Kasumi-1 (cell line): ENCODE results near the gene R3HDM2.

ENCODE experiments used
- DNase-seq, 2 experiments: peaks; one replicate each; lab custom pipeline; 2025; lab: John Stamatoyannopoulos, UW

The R3HDM2 gene

GRCh38 chr12:57266681-57267080, 164.2 kb downstream of the R3HDM2 start:
- DNase-seq, result no peak

DNA sequence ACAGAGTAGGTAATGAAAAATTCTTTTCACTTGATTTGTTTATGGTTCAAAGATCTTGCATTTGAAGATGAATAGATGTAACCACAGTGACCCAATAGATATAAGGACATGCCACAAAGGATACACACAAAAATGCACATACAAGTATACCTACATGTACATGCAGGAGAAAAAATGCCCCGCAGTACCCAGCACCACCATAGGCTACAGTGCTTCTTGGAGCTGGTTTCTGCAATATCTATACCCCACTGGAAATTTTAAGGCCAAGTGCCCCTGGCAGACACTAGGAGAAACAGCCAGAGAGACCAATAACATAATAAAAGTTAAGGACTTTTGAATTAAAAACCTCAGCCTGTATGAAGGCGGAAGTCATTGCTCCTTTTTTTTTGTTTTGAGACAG, 167.7 kb downstream of the R3HDM2 start:
- DNase-seq, result no peak

- DNase-seq, result no peak
These were observed 168.6 kb downstream of the R3HDM2 start for GRCh38 chr12:57262126-57262822.

GRCh38 chr12:57261428-57261865, 169.4 kb downstream of the R3HDM2 start:
- no peak for DNase-seq

GRCh38 chr12:57260366-57260765, 170.5 kb downstream of the R3HDM2 start:
- DNase-seq, result no peak

DNA sequence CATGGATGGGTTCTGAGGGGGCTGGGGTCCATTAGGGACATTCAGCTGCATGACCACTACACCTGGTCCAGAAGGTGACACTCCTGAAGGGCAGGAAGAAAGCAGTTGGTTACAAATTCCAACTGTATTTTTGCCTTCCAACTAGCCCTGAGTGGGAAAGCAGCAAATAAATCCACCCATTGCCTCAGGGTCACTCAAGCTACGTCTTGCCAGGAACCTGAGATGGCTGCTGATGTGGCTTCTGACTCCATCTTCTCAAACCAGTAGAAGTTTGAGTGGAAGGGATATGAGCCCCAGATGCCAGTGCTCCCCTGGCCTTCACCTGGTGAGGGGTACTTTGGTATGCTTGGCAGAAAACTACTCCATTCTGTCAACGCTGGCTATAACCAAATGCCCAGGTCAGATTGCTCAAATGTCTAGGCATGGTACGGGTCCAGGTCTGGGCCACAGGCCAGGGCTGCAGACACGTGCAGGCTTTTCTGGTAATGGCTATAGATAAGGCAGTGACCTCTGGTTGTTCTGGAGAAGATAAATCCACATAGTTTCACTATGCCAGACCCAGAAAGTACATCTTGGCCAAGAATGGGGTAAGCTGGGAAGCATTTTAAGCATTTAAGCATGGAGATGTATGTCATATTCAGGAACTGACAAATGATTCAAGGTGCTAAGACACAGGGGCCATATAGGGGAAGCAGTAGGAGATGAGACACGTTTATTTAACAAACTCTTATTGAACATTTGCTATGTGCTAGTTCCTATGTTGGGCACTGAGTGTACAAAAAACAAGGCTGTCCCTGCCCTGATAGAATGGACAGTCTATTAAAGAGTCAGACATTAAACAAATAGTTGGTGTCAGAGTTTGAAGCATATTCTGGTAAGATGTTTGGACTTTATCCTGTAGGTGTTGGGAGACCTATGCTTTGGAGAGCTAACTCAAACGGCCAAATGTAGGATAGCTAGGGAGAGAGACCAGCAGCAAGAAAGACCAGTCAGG, 171.6 kb downstream of the R3HDM2 start:
- no peak for DNase-seq

GRCh38 chr12:57255916-57256315, 174.9 kb downstream of the R3HDM2 start:
- no peak for DNase-seq

DNA sequence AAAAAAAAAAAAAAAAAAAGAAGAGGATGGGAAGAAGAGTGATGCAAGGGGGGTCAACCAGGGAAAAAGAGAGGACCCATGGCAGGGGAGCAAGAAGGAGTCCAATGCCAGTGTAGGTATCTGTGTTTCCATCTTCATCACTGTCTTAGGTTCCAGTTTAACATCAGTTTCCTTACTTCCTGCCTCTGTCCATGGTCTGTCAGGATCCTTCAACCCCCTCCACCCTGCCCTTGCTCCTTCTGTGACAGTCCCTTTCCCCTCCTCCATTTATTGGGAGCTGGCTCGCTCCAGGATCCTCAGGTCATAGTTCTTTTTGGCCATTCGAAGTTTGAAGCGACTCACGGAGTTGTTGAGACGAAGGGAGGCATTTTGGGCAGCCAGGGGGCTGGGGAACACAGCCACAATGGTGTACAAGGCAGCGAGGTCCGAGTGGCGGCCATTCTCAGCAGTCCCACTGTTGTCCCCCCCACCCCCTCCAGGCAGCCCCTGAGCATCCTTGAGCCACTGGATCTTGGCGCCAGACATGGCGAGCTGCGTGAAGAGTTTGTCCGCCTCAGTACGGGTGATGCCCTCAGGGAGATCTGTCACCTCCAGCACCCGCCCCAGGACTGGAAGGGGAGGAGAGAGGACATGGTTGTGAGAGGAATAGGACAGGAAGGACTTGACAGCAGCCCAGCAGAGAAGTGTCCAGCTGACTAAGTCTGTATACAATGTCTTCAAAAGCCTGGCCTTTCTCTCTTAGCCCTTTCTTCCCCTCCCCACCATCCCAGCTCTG, 176.2 kb downstream of the R3HDM2 start:
- DNase-seq, result no peak

- DNase-seq, result no peak
These were observed 179.9 kb downstream of the R3HDM2 start, which contains the start of gene STAC3 for GRCh38 chr12:57250956-57251355. TSS of gene STAC3 (minus strand) at chr12:57251187. CDS start at chr12:57249636, 1,551 bp downstream.

- no peak for DNase-seq
These were observed 180.3 kb downstream of the R3HDM2 start for GRCh38 chr12:57250541-57250940.

GRCh38 chr12:57248934-57249742, 181.7 kb downstream of the R3HDM2 start:
- DNase-seq, result peak; percentile 75

- no peak for DNase-seq
These were observed 183.8 kb downstream of the R3HDM2 start for GRCh38 chr12:57247041-57247440.

DNA sequence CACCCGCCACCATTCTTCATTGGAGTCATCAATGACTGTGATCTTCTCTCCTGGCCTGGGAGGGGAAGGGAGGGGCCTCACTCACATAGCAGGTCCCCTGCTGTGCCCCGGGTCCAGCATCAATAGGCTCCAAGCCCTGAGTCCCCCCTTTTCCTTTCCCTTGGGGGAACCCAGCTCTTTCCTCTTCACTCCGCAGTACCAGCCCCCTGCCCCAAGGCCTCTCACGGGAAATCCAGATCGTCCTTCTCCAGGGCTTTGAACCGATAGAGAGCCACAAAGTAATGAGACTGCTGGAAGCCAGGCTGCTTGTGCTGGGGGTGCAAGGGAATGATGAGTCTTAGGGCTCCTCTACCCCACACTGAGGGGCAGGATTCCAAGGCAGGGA, 186.5 kb downstream of the R3HDM2 start:
- DNase-seq, result no peak

DNA sequence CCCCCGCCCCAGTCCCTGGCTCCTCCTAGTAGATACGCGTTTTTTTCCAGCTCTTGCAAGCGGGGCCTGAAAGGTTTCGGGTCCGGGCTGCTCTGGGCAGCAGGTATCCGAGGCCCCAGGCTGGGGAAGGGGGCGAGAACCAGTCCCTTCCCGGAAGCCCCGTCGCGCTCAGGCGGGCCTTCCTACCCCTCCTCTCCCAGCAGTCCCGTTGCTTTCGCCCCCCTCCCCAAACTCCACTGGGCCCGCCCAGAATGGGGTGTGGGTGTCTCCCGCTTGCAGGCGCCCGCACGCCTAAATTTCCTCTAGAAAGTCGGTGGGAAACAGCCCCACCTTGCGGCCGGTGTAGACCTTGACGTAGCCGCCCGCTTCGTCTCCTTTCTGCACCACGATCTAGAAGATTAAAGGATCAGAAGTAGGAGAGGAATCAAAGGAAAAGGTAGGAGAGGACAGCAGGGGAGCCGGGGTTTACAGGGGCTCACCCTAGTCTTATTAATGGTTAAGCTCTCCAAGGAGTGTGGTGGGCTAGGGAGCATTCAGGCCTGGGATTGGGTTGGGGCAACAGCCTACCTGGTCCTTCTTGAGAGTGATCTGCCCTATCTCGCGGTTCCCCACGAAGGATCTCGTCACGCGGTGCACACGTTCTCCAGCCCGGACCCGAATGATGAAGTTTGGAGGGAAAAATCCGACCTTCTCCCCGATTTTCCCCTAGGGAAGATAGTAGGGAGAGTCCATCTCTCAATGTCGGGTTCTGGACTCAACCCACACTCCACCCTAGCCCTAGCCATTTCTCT, 187.1 kb downstream of the R3HDM2 start:
- DNase-seq, result peak; percentile 75 to 82

GRCh38 chr12:57242691-57243454, 188.0 kb downstream of the R3HDM2 start:
- DNase-seq, result peak; percentile 32 to 37

DNA sequence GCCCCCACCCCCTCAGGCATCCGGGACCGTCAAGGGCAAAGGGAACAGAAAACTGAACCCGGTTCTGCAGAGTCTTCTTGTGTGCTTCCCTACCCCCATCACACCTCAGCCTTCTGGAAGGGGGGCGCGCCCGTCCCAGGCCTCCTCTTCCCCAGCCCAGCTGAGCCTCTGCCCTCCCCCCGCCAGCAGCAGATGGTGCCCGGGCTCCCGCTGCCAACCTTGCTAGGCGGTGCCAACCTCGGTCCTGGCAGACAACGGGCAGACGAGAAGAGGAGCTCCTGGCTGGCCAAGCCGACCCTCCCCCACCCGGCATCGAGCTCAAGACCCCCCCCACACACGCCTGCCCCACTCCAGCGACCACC, 188.5 kb downstream of the R3HDM2 start:
- DNase-seq, result no peak

- DNase-seq, result no peak
These were observed 189.2 kb downstream of the R3HDM2 start for GRCh38 chr12:57241402-57242310.

DNA sequence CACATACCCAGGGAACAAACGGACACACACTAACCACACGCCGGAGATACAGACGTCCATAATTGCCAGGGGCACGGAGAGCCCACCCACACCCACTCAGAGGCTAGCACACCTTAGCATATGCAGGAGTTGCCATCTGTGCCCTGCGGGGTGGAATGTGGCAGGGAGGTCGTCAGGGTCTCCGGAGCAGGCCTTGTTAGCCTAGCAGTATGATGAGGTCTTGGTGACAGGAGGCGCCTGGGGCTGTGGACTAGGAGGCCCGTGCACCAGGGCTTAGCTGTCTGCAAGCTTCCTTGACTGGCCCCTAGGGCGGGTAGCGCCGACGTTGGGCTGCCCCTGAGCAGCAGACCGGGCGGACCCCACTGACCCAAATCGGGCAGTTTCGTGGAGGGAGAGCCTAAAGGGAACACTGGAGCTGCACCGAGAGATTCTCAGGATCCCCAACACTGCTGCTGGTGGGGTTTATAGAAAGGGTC, 189.9 kb downstream of the R3HDM2 start:
- peak in 1 of 2 experiments; percentile 9 for DNase-seq
